Fibroblast of skin of abdomen (primary cell): Measurements from ENCODE around the gene NCKAP5.
"Not testable (repeated sequence)": the region's sequence is repeated elsewhere in the genome, so short reads cannot be mapped to it uniquely, and the experiment has no call there.

Experiments
- DNase-seq: peaks from one replicate; pipeline ENCODE4 v3.0.0-alpha.2; 2013

The NCKAP5 gene

DNA sequence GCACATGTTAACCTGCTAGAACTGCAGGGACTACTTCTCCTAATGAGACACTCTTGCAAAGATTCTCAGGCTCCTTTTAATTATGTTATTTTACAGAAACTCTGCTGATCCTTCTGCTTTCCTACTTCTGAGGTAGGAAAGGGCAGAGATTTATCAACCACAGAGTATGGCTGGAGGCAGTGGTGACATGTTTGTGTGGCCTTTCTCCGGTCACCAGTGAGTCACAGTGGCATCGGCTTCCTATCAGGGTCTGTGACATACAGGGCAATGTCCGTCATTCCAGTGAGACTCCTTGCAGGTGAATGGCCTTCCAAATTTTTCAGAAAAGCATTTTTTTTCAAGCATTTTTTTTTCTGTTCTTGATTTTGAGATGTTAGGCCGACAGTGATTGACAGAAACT is 717.6 kb downstream of the NCKAP5 start:
- DNase-seq = no peak

DNA sequence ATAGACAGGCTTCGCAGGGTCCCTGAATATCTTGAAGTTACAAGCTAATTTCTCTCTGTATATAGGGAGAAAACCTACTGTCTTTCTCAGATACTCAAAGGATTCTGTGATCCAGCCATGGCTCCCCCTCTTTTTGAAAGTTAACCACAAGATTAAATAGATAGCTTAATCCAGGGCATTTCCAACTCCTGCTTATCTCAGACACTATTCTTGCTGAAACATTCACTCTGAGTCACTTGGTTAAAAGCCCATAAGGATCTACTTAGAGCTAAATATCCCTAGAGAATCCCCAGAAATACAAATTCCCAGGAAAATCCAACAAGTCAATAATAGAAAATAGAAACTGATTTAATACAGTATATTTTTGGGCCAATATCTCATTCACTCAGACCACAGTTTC is 719.1 kb downstream of the NCKAP5 start:
- peak; percentile 65 for DNase-seq

DNA sequence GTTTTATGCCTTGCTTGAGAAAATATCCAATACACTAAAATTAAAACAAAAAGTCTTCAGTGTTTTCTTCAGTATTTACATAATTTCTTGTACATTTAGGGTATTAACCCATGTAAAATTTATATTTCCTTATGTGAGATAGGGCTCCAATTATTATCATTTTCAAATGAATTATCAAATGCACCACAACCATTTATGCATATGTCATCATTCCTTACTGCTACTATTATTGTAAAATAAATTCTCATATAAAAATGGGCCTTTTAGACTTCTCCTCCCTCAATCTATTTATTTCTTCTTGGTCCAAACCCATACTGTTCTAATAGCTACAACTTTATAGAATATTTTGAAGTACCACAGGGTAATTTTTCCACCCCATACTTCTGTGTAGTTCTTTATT is 722.9 kb downstream of the NCKAP5 start:
- DNase-seq = no peak

DNA sequence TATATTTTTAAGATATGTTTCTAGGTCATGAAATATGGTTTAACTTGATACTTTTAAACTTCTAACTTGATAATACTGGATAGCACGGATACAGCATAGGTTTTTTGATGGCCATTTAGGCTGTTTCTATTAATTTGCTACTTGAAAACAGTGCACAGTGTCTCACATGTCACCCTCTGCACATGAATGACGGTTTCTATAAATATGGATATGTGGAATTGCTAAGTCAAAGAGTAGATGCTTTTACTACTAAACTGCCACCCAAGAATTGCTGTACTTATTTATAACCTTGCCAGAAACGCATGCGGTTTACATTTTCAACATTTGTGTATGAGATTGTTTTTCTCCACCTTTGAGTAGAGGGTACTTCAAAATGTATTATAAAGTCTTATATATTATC is 723.7 kb downstream of the NCKAP5 start:
- no peak for DNase-seq

DNA sequence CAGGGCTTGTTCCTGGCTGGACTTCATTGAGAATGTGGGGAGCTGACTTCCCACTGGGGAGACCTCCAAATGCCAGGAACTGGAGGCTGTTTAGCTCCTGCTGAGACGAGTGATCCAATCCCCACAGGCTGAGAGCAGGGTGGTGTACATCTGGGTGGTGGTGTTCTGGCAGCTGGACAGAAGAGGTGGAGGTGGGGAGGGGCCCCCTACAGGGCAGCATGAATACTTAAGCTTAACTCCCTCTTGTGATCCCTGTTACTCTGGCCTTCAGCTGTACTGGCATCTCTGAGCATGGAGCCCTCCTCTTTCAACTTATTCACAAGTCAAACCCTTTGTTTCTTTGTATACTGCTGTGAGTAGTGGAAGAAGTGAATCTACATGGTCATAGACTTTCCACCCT is 730.5 kb downstream of the NCKAP5 start:
- no peak for DNase-seq

DNA sequence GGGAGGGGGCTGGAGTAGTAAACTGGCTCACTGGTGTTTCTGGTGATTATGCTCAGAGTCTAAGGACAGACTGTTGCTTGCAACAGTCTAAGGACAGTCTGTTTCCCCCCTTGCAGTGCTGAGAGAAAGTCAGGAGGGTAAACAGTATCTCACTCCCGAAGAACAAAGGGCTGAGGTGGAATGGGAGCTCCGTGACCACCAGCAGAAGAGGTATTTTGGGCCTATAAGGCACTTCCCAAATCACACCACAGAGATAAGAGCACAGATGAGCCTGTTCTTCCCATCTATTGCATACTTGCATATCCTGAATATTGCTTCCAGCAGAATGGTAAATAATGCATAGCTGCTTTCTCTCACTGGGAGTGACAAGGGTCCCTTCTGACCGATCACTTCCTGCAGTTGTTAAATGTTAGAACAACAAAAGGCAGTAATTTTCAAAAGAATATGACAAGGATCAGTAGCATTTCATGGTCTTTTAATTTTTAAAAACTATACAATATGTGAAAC is 737.9 kb downstream of the NCKAP5 start:
- no peak for DNase-seq

DNA sequence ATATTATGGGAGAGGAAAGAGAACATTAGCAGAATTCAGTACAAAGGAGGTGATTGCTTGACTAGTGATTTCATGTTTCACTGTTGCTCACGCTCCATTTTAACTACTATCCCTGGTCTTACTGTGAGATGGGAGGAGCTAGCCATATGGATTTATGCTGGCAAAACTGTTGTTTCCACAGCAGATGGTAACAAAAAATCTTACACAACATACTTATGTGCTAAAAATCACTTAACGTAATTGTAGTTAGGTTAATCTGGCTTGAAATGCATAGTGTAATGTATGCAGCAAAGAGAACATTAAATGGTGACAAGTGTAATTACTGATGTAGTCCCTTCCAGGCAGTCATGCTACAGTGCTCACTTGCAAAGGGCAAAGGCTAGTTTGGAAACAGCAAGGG is 742.7 kb downstream of the NCKAP5 start:
- no peak for DNase-seq

DNA sequence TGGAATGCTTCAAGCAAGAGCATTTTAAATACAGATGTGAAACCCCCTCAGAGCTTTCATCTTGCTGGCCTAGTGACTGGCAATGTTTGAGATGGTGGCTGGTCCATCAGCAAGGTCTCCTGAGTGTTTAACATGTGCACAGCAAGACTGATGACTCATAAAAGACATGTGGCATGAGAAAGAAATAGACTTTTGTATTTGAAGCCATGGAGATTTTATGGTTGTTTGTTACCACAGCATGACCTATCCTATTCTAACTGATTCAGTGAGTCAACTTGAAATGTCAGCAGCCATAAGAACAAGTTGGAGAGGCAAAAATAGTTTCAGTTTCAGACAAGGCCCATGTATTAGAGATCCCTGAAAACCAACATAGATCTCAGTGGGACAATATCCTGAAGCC is 743.5 kb downstream of the NCKAP5 start:
- peak; percentile 25 for DNase-seq

DNA sequence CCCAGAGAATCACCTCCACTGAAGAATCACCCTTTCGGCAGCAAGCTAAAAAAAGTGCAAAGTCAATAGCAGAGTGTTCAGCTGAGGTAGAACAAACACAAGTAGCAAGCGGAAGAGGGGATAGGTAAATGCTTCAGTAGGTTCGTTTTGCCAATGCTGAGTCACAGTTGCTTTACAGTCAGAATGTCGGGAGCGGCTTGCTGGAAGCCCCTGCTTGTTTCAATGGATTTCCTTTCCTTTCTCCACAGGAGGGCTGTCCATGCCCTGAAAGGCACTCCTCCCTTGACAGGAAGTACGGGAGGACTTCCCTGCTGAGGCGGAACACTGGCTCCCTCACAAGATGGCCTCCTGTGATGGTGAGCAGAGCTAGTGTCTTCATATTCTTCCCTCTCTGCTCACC is 752.0 kb downstream of the NCKAP5 start:
- no peak for DNase-seq

DNA sequence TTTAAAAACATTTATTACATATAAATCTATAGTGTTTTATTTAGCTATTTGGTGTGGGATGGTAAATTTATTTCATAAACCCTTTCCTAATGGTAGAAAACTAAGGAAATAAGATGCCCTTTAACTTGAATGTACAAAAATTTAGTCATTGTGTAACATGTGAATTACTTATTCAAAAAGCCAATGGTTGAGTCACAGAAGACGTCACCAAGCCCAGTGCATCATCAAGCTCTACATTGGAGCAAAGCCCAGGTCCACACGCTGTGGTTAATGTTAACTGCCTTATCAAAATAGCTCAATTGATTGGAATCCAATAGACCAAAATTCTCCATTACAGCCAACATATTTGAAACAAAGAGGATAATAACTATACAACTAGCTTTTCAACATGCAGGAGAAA is 752.7 kb downstream of the NCKAP5 start:
- peak; percentile 87 for DNase-seq

DNA sequence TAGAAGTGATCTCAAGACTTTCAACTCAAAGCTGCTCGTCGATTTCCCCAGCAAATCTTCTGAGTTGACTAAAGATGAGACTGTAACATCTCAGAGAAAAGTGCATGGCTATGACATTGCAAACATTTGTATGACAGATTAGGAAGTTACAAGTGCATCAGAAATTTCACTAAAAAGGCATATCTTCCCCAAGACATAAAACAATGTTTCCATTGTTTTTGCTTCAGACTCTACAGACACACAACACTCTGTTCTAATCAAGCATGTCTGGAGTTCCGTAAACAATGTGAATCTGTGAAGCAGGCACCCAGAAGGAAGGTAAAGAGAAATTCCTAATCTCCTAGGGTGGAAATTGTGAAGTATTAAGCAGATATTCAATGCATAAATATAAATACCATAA is 753.6 kb downstream of the NCKAP5 start:
- DNase-seq = no peak

DNA sequence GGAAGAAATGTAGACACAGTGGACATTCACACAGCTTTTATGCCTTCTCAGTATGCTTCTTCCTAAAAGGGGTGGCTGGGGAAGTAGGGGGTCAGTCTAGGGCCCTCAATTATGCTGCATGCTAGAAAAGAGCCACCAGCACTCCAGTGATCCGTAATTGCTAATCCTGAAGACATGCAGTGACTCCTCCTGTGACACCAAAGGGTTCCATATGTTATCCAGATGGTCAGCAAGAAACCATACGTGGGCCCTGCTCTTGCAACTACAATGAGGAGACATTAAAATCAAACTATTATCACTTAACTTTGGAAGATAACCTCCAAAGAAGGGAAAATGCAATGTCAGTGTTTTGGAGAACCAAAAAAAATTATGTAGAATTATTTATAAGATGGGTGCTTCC is 754.8 kb downstream of the NCKAP5 start:
- peak; percentile 25 for DNase-seq

DNA sequence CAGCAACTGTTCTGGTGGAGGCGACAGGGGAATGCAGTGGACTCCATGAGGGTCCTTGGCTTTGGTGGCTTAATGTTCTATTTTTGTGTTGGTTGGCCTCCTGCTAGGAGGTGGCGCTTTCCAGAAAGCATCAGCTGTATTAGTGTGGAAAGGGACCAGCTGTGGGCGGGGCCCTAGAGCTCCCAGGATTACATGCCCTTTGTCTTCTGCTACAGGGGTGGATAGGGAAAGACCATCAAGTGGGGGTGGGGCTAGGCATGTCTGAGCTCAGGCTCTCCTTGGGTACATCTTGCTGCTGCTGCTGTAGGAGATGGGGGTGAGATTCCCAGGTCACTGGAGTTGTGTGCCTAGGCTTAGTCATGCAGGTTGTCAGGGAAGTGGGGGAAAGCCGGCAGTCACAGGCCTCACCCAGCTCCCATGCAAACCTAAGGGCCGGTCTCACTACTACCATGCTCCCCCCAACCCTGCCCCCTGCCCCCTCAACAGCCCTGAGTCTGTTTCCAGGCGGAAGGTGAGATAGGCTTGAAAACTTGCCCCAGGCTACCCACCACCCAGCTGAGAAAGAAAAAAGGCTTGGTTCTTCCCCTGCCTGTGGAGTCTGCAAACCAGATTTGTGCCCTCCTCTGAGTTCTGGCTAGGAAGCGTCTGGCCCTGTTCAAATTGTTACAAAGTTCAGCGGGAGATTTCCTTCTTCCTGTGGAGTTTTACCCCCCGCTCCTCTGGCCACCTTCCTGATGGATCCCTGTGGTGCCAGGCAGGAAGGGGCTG is 756.9 kb downstream of the NCKAP5 start:
- no peak for DNase-seq

DNA sequence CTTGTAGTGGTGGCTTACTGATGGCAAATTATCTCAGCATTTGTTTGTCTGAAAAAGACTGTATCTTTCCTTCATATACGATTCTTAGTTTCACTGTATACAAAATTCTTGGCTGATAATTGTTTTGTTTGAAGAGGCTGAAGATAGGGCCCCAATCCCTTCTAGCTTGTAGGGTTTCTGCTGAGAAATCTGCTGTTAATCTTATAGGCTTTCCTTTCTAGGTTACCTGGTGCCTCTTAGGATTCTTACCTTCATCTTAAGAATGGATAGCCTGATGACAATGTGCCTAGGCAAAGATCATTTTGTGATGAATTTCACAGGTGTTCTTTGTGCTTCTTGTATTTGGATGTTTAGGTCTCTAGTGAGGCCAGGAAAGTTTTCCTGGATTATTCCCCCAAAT is 758.3 kb downstream of the NCKAP5 start:
- DNase-seq = not testable (repeated sequence)

DNA sequence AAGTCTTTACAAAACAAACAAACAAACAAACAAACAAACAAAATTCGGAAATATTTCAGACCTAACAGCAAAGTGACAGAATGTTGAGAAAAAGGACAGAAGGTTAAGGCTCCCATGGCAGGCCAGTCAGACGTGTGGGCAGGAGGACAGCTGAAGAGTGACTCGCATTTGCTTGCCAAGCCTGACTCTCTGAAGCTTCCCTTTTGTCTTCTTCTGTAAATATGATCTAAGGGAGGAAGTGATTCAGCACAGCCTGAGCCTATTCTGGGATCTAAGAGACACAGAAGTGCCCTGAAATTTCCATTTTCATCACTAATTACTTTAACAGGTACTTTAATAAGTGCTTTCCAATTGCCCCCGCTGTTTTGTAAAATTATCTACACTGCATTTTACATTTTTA is 764.2 kb downstream of the NCKAP5 start:
- peak; percentile 59 for DNase-seq

DNA sequence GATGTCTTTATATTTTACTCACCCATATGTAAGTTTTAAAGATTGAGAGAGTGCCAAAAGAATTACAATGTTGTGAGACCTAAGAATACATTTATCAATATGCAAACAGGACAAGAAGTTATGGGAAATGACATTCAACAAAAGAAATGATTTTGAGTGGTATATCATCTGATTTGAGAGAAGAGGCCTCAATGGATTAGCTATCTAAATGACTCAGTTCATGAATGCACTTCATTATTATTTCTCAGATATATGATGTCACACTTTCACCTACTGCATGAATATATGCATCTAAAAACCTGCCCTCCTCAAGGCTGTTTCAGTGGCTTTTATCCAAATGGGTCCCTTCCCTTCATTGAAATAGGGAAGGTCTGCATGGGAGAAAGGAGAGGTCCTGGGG is 769.9 kb downstream of the NCKAP5 start:
- no peak for DNase-seq

DNA sequence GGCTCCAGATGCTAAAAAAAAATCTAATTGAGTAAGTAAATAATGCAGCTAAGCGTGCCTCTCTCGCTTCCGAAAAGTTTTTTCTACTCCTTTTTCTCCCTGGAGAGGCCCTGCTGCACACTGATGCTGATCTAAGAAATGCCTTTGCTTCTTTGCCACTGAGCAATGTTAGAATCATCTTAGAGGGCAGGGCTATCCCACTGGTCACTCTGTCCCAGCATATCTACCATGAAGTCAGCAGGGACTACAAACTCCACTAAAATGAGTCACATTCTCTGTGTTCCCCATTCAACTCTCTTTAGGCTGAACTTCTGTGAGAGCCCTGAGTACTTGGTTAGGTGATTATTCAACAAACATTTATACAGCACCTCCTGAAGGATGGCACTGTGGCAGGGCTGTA is 770.7 kb downstream of the NCKAP5 start:
- DNase-seq = peak; percentile 40

DNA sequence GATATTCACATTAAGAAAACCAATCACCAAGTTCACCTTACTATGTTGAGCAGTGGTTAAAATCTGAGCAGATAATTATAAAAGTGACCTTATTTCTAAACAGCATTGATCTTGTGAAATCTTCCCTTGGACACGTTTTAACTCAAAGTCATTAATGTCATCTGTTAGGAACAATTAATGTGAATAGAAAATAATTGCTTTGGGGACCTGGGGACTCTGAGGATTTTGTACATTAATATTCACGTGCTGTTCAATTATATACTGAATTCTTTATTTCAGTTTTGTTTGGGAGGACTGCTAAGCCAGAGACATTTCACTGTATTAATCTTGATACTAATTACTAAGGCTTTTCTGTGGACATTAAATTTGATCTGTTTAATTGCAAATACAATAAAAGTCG is 771.2 kb downstream of the NCKAP5 start:
- DNase-seq = no peak

DNA sequence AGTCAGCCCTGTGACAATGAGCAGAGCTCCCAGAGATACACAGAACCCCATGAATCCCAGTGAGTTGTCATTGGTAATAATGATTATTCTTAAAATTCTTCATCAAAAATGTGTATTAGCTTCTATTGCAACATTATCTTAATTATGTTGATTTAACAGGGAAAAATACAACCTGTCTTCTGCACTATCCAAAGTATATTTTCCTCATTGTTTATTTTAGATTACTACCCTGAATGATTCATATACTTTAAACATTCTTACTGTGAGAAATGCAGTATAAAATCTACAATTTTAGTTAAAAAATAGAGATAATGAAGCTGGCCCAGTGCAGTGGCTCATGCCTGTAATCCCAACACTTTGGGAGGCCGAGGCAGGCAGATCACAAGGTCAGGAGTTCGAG is 773.0 kb downstream of the NCKAP5 start:
- no peak for DNase-seq

DNA sequence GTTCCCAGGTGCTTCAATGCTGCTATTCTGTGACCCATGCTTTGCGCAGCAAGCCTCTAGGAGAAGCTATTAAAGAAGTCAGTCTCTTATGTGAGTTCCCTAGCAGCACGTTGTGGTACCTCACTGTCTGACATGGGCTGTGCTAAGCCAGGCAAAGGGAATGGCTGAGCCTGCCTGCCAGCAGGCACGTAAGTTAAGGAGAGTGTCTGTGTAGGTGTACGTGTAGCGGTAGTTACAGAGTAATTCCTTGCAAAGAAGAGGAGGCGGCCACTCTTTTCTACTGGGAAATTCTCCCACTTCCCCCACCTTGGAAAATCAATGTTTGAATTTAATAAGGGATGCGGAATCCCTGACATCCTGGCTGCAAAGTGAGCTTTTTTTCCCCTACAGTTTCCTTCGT is 774.7 kb downstream of the NCKAP5 start:
- no peak for DNase-seq

DNA sequence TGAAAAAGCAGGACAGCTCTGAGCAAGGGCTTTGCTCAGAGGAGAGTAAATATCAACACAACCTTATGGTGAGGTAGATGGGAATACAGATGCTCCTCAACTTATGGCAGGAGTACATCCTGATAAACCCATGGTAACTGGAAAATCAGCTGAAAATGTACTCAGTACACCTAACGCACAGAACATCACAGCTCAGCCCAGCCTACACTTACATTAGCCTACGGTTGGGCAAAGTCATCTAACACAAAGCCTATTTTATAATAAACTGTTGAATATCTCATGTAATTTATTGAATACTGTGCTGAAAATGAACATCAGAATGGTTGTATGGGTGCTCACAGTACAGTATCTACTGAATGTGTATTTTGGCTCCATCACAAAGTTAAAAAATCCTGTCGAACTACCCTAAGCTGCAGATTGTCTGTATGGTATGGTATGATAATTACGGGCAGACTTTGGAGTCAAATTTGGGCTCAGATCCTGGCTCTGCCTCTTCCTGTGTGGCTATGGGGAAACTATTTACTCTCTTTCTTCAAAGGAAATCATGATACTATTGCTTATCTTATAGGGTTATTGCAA is 778.0 kb downstream of the NCKAP5 start:
- peak; percentile 23 for DNase-seq

DNA sequence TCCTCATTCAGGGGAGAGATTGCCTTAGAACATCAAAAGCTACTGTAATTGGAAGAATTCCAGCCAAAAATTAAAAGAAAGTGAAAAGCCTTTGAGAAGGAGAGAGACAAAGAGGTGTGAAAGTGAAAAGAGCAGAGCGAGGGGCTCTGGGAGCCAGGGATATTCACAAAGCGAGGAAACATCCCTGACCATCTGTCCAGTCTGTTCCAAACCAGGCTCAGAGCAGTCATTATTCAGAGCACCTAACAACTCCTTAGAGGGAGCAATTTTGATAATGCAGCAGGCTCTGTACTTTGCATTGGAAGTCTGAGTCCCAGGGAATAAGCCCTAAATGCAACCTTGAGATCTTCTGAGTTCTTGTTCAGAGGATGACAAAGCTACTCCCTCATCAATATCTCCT is 779.2 kb downstream of the NCKAP5 start:
- no peak for DNase-seq

DNA sequence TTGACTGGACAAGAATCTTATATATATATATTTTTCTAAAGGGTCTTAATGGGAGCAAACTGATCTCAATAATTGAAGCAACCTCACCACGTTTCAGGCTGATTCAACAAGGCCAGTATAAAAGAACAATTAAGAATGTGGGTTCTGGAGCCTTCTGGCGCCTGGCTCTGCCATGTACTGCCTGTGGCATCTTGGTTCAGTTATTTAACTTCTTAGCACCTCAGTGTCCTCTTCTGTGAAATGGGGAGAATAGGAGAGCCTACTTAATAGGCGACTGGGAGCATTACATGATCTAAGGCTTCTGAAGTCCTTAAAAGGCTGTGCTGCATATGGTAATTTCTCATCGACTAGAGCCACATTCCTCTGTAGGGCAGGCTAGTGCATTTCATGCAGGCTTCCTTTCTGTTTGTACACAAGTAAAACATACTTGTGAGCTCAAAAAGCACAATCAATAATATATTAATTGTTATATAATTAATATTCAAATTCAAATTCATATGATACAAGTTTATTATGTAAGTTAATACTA is 779.9 kb downstream of the NCKAP5 start:
- DNase-seq = no peak

DNA sequence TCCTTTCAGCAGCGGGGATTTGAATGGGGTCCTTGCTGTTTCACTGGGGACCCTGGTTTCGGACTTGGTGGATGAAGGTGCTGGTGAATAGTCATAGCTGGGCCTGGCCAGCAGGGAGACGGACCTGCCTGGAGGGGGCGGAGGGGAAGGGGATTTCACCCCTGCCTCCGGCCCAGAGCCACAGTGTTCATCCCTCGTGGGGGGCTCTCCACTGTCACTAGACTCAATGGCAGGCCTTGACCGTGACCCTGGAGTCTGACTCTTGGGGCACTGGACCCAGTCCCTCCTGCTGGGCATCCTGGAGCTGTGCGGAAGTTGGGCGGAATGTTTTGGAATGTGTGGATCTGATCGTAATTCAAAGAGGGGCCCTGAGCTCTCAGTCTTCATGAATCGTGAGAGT is 784.4 kb downstream of the NCKAP5 start:
- no peak for DNase-seq
